SHP77 (cell line): ENCODE measurements around the gene SLC31A2.

Source experiments
- DNase-seq, 2 experiments: peaks; one replicate each; lab custom pipeline; 2025; lab: John Stamatoyannopoulos, UW

Gene SLC31A2

DNA sequence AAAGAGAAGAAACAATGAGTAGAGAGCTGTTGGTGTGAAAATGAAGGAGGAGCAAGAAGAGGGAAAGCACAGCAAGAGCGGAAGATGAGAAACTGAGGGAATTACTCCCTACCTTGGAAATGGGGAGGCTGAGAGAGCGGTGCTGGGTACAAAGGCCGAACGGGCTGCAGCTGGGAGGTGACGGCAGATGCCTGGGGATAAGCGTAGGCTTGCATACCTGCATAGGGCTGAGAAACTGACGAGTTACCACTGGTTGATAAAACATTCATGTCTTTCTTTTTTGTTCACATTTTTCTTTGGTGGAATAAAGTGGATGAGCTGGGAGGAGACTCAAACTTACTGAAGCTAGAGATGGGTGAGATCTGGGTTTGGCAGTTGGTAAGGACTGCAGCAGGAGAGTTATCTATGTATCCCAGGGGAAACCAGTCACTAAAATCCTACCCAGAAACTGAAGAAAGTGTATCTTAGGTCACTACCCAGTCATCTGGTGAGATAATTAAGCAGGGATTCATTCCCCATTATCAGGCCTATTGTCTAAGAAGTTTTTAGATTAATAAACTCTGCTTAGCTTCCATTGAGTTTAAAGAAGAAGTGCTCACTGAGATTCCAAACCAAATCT lies 35.4 kb downstream of the SLC31A2 start:
- no peak for DNase-seq

DNA sequence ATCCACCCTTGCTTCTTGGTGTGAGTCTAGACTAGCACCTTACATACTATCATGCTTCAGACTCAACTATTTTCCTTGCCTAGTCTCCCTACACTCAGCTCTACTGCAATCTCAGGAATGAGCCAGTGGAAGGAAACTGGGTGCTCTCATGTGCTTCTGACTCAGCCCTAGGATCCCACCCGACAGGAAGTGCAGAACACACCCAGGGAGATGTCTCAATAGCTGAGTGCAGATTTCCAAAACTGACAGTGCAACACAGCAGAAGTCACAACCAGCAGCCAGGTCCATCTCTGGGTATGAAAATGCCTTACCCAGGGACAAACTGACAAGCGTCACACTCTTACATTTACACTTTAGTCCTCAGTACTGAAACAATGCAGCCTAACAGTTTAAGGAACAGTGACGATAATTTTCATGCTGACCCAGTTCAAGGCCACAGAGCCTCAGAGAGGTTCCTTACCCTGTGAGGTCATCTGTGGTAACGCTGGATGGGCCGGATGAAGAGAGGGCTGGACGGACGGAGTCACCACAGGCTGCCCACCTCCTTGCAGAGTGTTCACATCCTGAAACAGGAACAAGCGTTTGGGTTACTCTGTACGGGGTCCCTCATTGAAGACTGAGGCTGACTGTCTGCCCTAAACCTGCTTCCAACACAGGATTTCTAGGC lies 37.3 kb downstream of the SLC31A2 start:
- no peak for DNase-seq

DNA sequence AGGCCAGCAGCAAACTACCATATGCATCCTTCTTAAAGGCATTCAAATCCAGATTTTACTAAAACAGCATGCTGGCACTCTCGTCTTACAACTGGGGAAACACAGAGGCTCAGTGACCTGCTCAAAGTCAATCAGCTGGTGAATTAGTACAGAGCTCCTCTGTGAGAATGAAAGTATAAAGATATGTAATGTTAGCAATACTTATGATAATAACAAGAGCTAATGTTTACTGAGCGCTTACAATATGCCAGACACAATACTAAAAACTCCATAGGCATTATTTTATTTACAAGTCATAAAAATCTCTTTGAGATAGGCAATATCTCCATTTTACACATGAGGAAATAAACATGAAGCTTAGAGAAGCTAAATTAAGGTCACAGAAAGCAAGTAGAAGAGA lies 41.6 kb downstream of the SLC31A2 start:
- no peak for DNase-seq

DNA sequence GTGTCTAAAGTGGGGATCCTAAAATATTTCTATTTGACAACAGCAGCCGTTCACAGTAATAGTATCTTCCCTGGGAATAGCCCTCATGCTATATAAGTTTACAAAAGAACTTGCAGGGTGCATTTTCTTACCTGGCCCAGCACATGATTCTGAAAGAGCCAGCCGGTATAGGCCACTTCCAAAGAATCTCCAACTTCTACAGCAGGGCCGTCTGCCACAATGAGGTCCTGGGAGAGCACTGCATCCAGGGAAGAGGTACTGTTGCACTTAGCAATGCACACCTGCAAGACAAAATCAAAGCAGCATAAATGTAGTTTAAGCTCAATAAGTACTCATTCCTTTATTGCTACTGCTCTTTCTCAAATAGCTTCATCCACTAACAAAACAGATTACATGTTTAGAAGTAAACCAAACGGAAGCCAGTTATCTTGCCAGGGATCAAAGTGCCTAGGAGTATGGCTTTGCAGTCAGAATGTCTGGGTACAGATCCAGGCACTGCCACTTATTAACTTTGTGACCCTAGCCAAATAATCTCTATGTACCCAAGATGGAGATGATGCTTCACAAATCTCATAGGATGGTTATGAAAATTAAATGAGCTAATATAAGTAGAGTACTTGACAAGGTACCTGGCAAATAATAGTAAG lies 49.0 kb downstream of the SLC31A2 start:
- no peak for DNase-seq

DNA sequence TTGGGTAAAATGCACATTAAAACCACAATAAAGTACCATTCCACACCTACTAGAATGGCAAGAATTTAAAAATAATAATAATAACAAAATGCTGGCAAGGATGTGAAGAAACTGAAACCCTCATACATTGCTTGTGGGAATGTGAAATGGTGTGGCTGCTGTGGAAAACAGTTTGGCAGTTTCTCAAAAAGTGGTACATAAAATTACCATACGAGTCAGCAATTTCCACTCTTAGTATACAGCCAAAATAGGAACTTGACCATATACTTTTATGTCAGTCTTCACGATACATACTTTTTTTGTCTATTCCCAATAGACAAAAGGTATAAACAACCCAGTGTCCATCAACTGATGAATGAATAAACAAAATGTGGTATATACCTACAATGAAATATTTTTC lies 54.6 kb downstream of the SLC31A2 start:
- no peak for DNase-seq

DNA sequence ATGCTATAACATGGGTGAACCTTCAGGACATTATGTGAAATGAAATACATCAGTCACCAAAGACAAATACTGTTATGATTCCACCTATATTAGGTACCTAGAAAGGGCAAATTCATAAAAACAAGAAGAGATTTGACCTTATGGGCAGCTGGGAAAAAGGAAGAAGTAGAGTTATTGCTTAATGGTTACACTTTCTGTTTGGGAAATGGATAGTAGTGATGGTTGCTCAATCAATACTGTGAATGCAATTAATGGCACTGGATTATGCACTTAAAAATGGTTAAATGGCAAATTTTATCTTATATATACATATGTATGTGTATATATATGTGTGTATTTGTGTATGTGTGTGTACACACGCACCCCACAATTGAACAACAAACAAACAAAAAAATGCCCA lies 55.1 kb downstream of the SLC31A2 start:
- no peak for DNase-seq

DNA sequence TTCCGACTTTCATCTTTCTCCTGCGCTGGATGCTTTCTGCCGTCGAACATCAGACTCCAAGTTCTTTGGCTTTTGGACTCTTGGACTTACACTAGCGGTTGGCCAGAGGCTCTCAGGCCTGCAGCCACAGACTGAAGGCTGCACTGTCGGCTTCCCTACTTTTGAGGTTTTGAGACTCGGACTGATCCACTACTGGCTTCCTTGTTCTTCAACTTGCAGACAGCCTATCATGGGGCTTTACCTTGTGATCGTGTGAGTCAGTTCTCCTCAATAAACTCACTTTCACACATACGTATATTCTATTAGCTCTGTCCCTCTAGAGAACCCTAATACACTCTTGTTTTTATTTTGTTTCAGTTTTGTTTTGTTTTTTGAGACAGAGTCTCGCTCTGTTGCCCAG lies 60.0 kb downstream of the SLC31A2 start:
- DNase-seq, result no peak
